ENCODE measurements around the gene TTN.

TTN gene

GRCh38 chr2:178807227-178808008 is at the start of gene TTN:
TTN (minus strand) TSS chr2:178807423; CDS start chr2:178804642, 2,781 bp downstream.
- H3K36me3 Mint-ChIP-seq (ENCODE audit: low read depth) = no peaks in the 10 kb centered on the region
- H3K27ac Mint-ChIP-seq = no peak within 1 kb of the TSS
- no peaks in the 10 kb centered on the region for H3K27me3 Mint-ChIP-seq
- H3K9me3 Mint-ChIP-seq = no peaks in the 10 kb centered on the region
- H3K4me3 Mint-ChIP-seq = no peak within 1 kb of the TSS
- H3K4me1 Mint-ChIP-seq (ENCODE audit: low read depth) = no peaks in the 10 kb centered on the region

- H3K36me3 Mint-ChIP-seq (ENCODE audit: low read depth) = peaks cover 8% of the 10 kb centered on the region
- H3K9me3 Mint-ChIP-seq = no peaks in the 10 kb centered on the region
- no peaks in the 10 kb centered on the region for H3K4me1 Mint-ChIP-seq (ENCODE audit: low read depth)
- H3K4me3 Mint-ChIP-seq = no peak overlapping the region
- no peaks in the 10 kb centered on the region for H3K27me3 Mint-ChIP-seq
- no peak overlapping the region for H3K27ac Mint-ChIP-seq
Measured at GRCh38 chr2:178855151-178855550, 47.9 kb upstream of the TTN start.

- Mint-ChIP-seq H3K4me1 (ENCODE audit: low read depth) (no peaks in the 10 kb centered on the region), H3K9me3 (peaks cover 4% of the 10 kb centered on the region), H3K27me3 (no peaks in the 10 kb centered on the region), H3K27ac (no peak overlapping the region), H3K4me3 (no peak overlapping the region), H3K36me3 (ENCODE audit: low read depth) (peaks cover 17% of the 10 kb centered on the region)
Measured at GRCh38 chr2:178848335-178848734, 41.1 kb upstream of the TTN start.

GRCh38 chr2:178846458-178846802 is 39.2 kb upstream of the TTN start:
- no peak overlapping the region for H3K4me3 Mint-ChIP-seq
- H3K36me3 Mint-ChIP-seq (ENCODE audit: low read depth) = peaks cover 10% of the 10 kb centered on the region
- no peaks in the 10 kb centered on the region for H3K4me1 Mint-ChIP-seq (ENCODE audit: low read depth)
- no peak overlapping the region for H3K27ac Mint-ChIP-seq
- no peaks in the 10 kb centered on the region for H3K27me3 Mint-ChIP-seq
- peaks cover 4% of the 10 kb centered on the region for H3K9me3 Mint-ChIP-seq

GRCh38 chr2:178845566-178846457 is 38.6 kb upstream of the TTN start:
- peaks cover 14% of the 10 kb centered on the region for H3K36me3 Mint-ChIP-seq (ENCODE audit: low read depth)
- no peak overlapping the region for H3K4me3 Mint-ChIP-seq

GRCh38 chr2:178844701-178845100 is 37.5 kb upstream of the TTN start:
- Mint-ChIP-seq H3K4me1 (ENCODE audit: low read depth) (no peaks in the 10 kb centered on the region), H3K27ac (no peak overlapping the region), H3K4me3 (no peak overlapping the region), H3K27me3 (no peaks in the 10 kb centered on the region), H3K9me3 (peaks cover 4% of the 10 kb centered on the region), H3K36me3 (ENCODE audit: low read depth) (peaks cover 17% of the 10 kb centered on the region)

More at GRCh38 chr2:178845566-178846457, 38.6 kb upstream of the TTN start:
- Mint-ChIP-seq H3K27ac (no peak overlapping the region), H3K9me3 (peaks cover 4% of the 10 kb centered on the region), H3K4me1 (ENCODE audit: low read depth) (no peaks in the 10 kb centered on the region), H3K27me3 (no peaks in the 10 kb centered on the region)

- H3K4me1 Mint-ChIP-seq (ENCODE audit: low read depth) = no peaks in the 10 kb centered on the region
- peaks cover 19% of the 10 kb centered on the region for H3K36me3 Mint-ChIP-seq (ENCODE audit: low read depth)
- H3K9me3 Mint-ChIP-seq = peaks cover 4% of the 10 kb centered on the region
- H3K27ac Mint-ChIP-seq = no peak overlapping the region
- H3K4me3 Mint-ChIP-seq = no peak overlapping the region
- no peaks in the 10 kb centered on the region for H3K27me3 Mint-ChIP-seq
Measured at GRCh38 chr2:178844269-178844668, 37.0 kb upstream of the TTN start.

GRCh38 chr2:178843697-178844096 is 36.5 kb upstream of the TTN start:
- Mint-ChIP-seq H3K4me1 (ENCODE audit: low read depth) (no peaks in the 10 kb centered on the region), H3K27me3 (no peaks in the 10 kb centered on the region), H3K27ac (no peak overlapping the region)

GRCh38 chr2:178836807-178837206 is 29.6 kb upstream of the TTN start:
- Mint-ChIP-seq H3K27me3 (no peaks in the 10 kb centered on the region), H3K4me1 (ENCODE audit: low read depth) (no peaks in the 10 kb centered on the region), H3K9me3 (no peaks in the 10 kb centered on the region), H3K4me3 (no peak overlapping the region), H3K27ac (no peak overlapping the region), H3K36me3 (ENCODE audit: low read depth) (peaks cover 10% of the 10 kb centered on the region)

More at GRCh38 chr2:178843697-178844096, 36.5 kb upstream of the TTN start:
- no peak overlapping the region for H3K4me3 Mint-ChIP-seq
- H3K9me3 Mint-ChIP-seq = peaks cover 4% of the 10 kb centered on the region
- H3K36me3 Mint-ChIP-seq (ENCODE audit: low read depth) = peaks cover 19% of the 10 kb centered on the region

- Mint-ChIP-seq H3K9me3 (no peaks in the 10 kb centered on the region), H3K4me3 (no peak overlapping the region), H3K36me3 (ENCODE audit: low read depth) (no peaks in the 10 kb centered on the region), H3K27ac (no peak overlapping the region), H3K27me3 (no peaks in the 10 kb centered on the region), H3K4me1 (ENCODE audit: low read depth) (peaks cover 13% of the 10 kb centered on the region)
Measured at GRCh38 chr2:178834086-178834485, 26.9 kb upstream of the TTN start.

- Mint-ChIP-seq H3K27ac (no peak overlapping the region), H3K4me3 (no peak overlapping the region), H3K27me3 (no peaks in the 10 kb centered on the region)
Measured at GRCh38 chr2:178833382-178833781, 26.2 kb upstream of the TTN start.

GRCh38 chr2:178830451-178830850 is 23.2 kb upstream of the TTN start:
- Mint-ChIP-seq H3K36me3 (ENCODE audit: low read depth) (peaks cover 14% of the 10 kb centered on the region), H3K4me3 (no peak overlapping the region), H3K27ac (no peak overlapping the region)

More at GRCh38 chr2:178833382-178833781, 26.2 kb upstream of the TTN start:
- peaks cover 16% of the 10 kb centered on the region for H3K4me1 Mint-ChIP-seq (ENCODE audit: low read depth)
- no peaks in the 10 kb centered on the region for H3K36me3 Mint-ChIP-seq (ENCODE audit: low read depth)
- H3K9me3 Mint-ChIP-seq = no peaks in the 10 kb centered on the region

GRCh38 chr2:178829981-178830380 is 22.8 kb upstream of the TTN start:
- Mint-ChIP-seq H3K36me3 (ENCODE audit: low read depth) (peaks cover 14% of the 10 kb centered on the region), H3K9me3 (peaks cover 12% of the 10 kb centered on the region), H3K27ac (no peak overlapping the region), H3K27me3 (no peaks in the 10 kb centered on the region), H3K4me3 (no peak overlapping the region), H3K4me1 (ENCODE audit: low read depth) (peaks cover 16% of the 10 kb centered on the region)

More at GRCh38 chr2:178830451-178830850, 23.2 kb upstream of the TTN start:
- peaks cover 16% of the 10 kb centered on the region for H3K4me1 Mint-ChIP-seq (ENCODE audit: low read depth)
- no peaks in the 10 kb centered on the region for H3K27me3 Mint-ChIP-seq
- H3K9me3 Mint-ChIP-seq = peaks cover 12% of the 10 kb centered on the region

GRCh38 chr2:178829299-178829960 is 22.2 kb upstream of the TTN start:
- H3K27me3 Mint-ChIP-seq = no peaks in the 10 kb centered on the region
- H3K27ac Mint-ChIP-seq = no peak overlapping the region
- H3K9me3 Mint-ChIP-seq = peaks cover 12% of the 10 kb centered on the region
- H3K36me3 Mint-ChIP-seq (ENCODE audit: low read depth) = peaks cover 14% of the 10 kb centered on the region
- H3K4me3 Mint-ChIP-seq = no peak overlapping the region
- peaks cover 16% of the 10 kb centered on the region for H3K4me1 Mint-ChIP-seq (ENCODE audit: low read depth)

GRCh38 chr2:178828486-178828881 is 21.3 kb upstream of the TTN start:
- peaks cover 12% of the 10 kb centered on the region for H3K9me3 Mint-ChIP-seq
- no peak overlapping the region for H3K27ac Mint-ChIP-seq
- peaks cover 16% of the 10 kb centered on the region for H3K4me1 Mint-ChIP-seq (ENCODE audit: low read depth)
- no peak overlapping the region for H3K4me3 Mint-ChIP-seq
- peaks cover 14% of the 10 kb centered on the region for H3K36me3 Mint-ChIP-seq (ENCODE audit: low read depth)
- H3K27me3 Mint-ChIP-seq = no peaks in the 10 kb centered on the region
